GM12878 (cell line): ENCODE results near the gene RP9. TPM values are rescaled to one million over a fixed set of nuclear protein-coding genes. Genes with fewer than 3 reads are reported as not detected.

Experiments
- ATAC-seq: fragments of 200-7000 bp; cut with Tn5 transposase; 3 replicates; pipeline ENCODE4 v1.9.1; 2020; ENCODE audit warnings: mild to moderate bottlenecking, moderate library complexity
- BruUV-seq: library from RNA; stranded (reverse); fragments of 400-500 nt; replicated peaks from 2 replicates; lab custom pipeline; 2021; lab: Mats Ljungman, UMichigan
- CTCF ChIA-PET: fragments of 300-600 bp; sonication (Branson Sonifier 250); formaldehyde crosslinking; extraction: SDS; loops from one replicate; lab custom pipeline; 2021; ENCODE audit warnings: inconsistent platforms; lab: Yijun Ruan, JAX
- POLR2A ChIA-PET: fragments of 350-600 bp; formaldehyde crosslinking; extraction: SDS; loops from one replicate; lab custom pipeline; 2021; ENCODE audit warnings: inconsistent platforms; lab: Charles Lee
- RAD21 ChIA-PET: fragments of 300-600 bp; sonication (Branson Sonifier 250); formaldehyde crosslinking; loops from one replicate; lab custom pipeline; 2023; ENCODE audit warnings: antibody characterized with exemption; ENCODE audit not compliant: unreplicated experiment; lab: Charles Lee
- SMC1A ChIA-PET: fragments of 300-600 bp; sonication (Branson Sonifier 250); formaldehyde crosslinking; loops from one replicate; lab custom pipeline; 2023; ENCODE audit not compliant: unreplicated experiment, uncharacterized antibody; lab: Charles Lee
- DNase-seq: peaks from one replicate; pipeline ENCODE4 v3.0.0-alpha.2; 2011; ENCODE audit warnings: low read depth, low spot score
- FAIRE-seq: peaks from 3 replicates; lab custom pipeline; 2011; peaks lifted over from hg19 to GRCh38; lab: Jason Lieb, UNC
- H2AFZ ChIP-seq: 2 replicates; pipeline ENCODE4 v1.6.0; 2011; ENCODE audit warnings: low read depth, low read length, control low read depth; ENCODE audit not compliant: control insufficient read depth
- H3K27ac ChIP-seq: 2 replicates; pipeline ENCODE4 v1.5.1; 2011; ENCODE audit warnings: control low read depth; ENCODE audit not compliant: control insufficient read depth, insufficient read depth
- H3K27me3 ChIP-seq, 2 experiments: replicated peaks in 1 of 2; 2 replicates each; pipeline versions ENCODE4 v1.6.0 to v1.6.1; 2011; ENCODE audit warnings: low read length in 1 of 2; ENCODE audit not compliant: control insufficient read depth in 2 of 2, insufficient read depth in 2 of 2
- H3K36me3 ChIP-seq, 2 experiments: 2 replicates each; pipeline ENCODE4 v1.5.1; 2011; ENCODE audit warnings: low read length in 1 of 2; ENCODE audit not compliant: control insufficient read depth in 2 of 2, insufficient read depth in 2 of 2
- H3K4me1 ChIP-seq: 2 replicates; pipeline ENCODE4 v1.6.1; 2011; ENCODE audit warnings: mild to moderate bottlenecking, low read length, moderate library complexity, mixed read lengths; ENCODE audit not compliant: control insufficient read depth, insufficient read depth
- H3K4me2 ChIP-seq: 2 replicates; pipeline ENCODE4 v1.6.0; 2011; ENCODE audit warnings: control low read depth; ENCODE audit not compliant: control insufficient read depth, insufficient read depth
- H3K4me3 ChIP-seq: fragments of 200-600 bp; sonication (generic); 2 replicates; pipeline ENCODE4 v1.5.1; 2016
- H3K79me2 ChIP-seq: 2 replicates; pipeline ENCODE4 v1.6.0; 2011; ENCODE audit warnings: low read length; ENCODE audit not compliant: control insufficient read depth, insufficient read depth
- H3K9ac ChIP-seq: 2 replicates; pipeline ENCODE4 v1.8.0; 2011; ENCODE audit warnings: low read length, control low read depth, mixed read lengths; ENCODE audit not compliant: control insufficient read depth, insufficient read depth
- H3K9me3 ChIP-seq: replicated peaks from 3 replicates; pipeline ENCODE4 v1.5.1; 2011; ENCODE audit warnings: mild to moderate bottlenecking, low read length; ENCODE audit not compliant: control insufficient read depth, insufficient read depth
- H4K20me1 ChIP-seq: 2 replicates; pipeline ENCODE4 v1.6.0; 2011; ENCODE audit not compliant: control insufficient read depth, insufficient read depth
- ATF7 ChIP-seq: fragments of 450-650 bp; IDR thresholded peaks from 2 replicates; pipeline ENCODE4 v1.6.1; 2016; ENCODE audit warnings: low read depth, mild to moderate bottlenecking
- CBFB ChIP-seq: IDR thresholded peaks from 2 replicates; pipeline ENCODE4 v1.6.1; 2016; ENCODE audit warnings: antibody characterized with exemption, low read depth
- EP300 ChIP-seq, 2 experiments: fragments of 150-350 bp in 1 of 2; IDR thresholded peaks; 2 replicates each; pipeline ENCODE4 v1.6.1; 2011 to 2012; ENCODE audit warnings: low read depth in 2 of 2, low read length in 2 of 2, borderline replicate concordance in 1 of 2, improper control_type of control experiment in 1 of 2, inconsistent platforms in 1 of 2; ENCODE audit not compliant: control insufficient read depth in 1 of 2
- FOXM1 ChIP-seq: IDR thresholded peaks from 2 replicates; pipeline ENCODE4 v1.6.1; 2012; ENCODE audit warnings: low read depth, mild to moderate bottlenecking, inconsistent platforms, low read length, moderate library complexity
- HDAC6 ChIP-seq: fragments of 200-600 bp; sonication (generic); IDR thresholded peaks from one replicate; pipeline ENCODE4 v1.8.0; 2017; ENCODE audit warnings: antibody characterized with exemption; ENCODE audit not compliant: unreplicated experiment
- HSF1 ChIP-seq: fragments of 150-350 bp; IDR thresholded peaks from 2 replicates; pipeline ENCODE4 v1.6.1; 2014; ENCODE audit warnings: mild to moderate bottlenecking, low read depth, low read length
- JUND ChIP-seq: IDR thresholded peaks from 2 replicates; pipeline ENCODE4 v1.6.1; 2012; ENCODE audit warnings: low read depth, mild to moderate bottlenecking, low read length, improper control_type of control experiment, moderate library complexity
- MXI1 ChIP-seq: fragments of 150-350 bp; IDR thresholded peaks from 2 replicates; pipeline ENCODE4 v1.6.1; 2011; ENCODE audit warnings: low read depth, mild to moderate bottlenecking, inconsistent platforms, low read length, improper control_type of control experiment
- PML ChIP-seq: IDR thresholded peaks from 2 replicates; pipeline ENCODE4 v1.6.1; 2012; ENCODE audit warnings: low read length, inconsistent platforms
- RUNX3 ChIP-seq: IDR thresholded peaks from 2 replicates; pipeline ENCODE4 v1.6.1; 2012; ENCODE audit warnings: low read length, inconsistent platforms
- SIX5 ChIP-seq: IDR thresholded peaks from 2 replicates; pipeline ENCODE4 v1.6.1; 2011; ENCODE audit warnings: mild to moderate bottlenecking, low read depth, low read length, moderate library complexity; ENCODE audit not compliant: severe bottlenecking
- SKIL ChIP-seq: fragments of 450-650 bp; IDR thresholded peaks from 2 replicates; pipeline ENCODE4 v1.6.1; 2017; ENCODE audit warnings: mild to moderate bottlenecking, low read depth, inconsistent platforms; ENCODE audit not compliant: poor library complexity, severe bottlenecking
- WGBS: methylation state at CpG from one replicate; pipeline ENCODE4 v1.1.6; 2016; ENCODE audit warnings: low lambda C conversion rate; ENCODE audit not compliant: insufficient replicate concordance, insufficient coverage; ENCODE audit errors: missing lambda C conversion rate; 5-methylcytosine and 5-hydroxymethylcytosine counted together
- in situ Hi-C: fragments of 300-500 bp; cut with MboI; formaldehyde crosslinking; loops from 9 replicates; pipeline ENCODE4 v1.14.3; 2018; ENCODE audit warnings: mixed read lengths
- intact Hi-C: fragments of 100-400 bp; cut with micrococcal nuclease; formaldehyde crosslinking; loops from one replicate; pipeline ENCODE4 v1.14.2; 2022; ENCODE audit not compliant: unreplicated experiment
- polyA plus RNA-seq, 11 experiments: library from polyadenylated mRNA; depleted of rRNA in 4 of 11; unstranded in 6 of 11; stranded (reverse) in 5 of 11; fragments of >200 nt; fragmentation: Nextera tagmentation in 4 of 11; fragmentation: Illumina TruSeq in 1 of 11; extraction: Ambion mirVana in 4 of 11; extraction: Trizol in 1 of 11; gene quantifications; 1 replicate in 1 of 11; 2 replicates in 10 of 11; pipeline versions ENCODE4 v1.2.1 to v1.2.3, GENCODE V29; 2011 to 2016; ENCODE audit warnings: inconsistent platforms in 2 of 11, missing spikeins in 2 of 11, low read depth in 1 of 11
- total RNA-seq, 4 experiments: library from RNA; depleted of rRNA in 3 of 4; stranded (reverse); fragments of >200 nt in 3 of 4; fragmentation: Illumina TruSeq in 1 of 4; extraction: Trizol in 1 of 4; gene quantifications; 2 replicates each; pipeline versions ENCODE4 v1.2.1 to v1.2.3, GENCODE V29; 2013 to 2021
- TF ChIP-seq, protein P1 (sequence below): IDR thresholded peaks from 2 replicates; pipeline ENCODE4 v1.6.1; 2011; ENCODE audit warnings: mild to moderate bottlenecking, low read depth, low read length, moderate library complexity; ENCODE audit not compliant: insufficient replicate concordance
- TF ChIP-seq, protein P2 (sequence below): fragments of 450-650 bp; formaldehyde crosslinking; IDR thresholded peaks from 2 replicates; pipeline ENCODE4 v1.5.0; 2022; ENCODE audit warnings: mild to moderate bottlenecking, missing genetic modification characterization
- TF ChIP-seq, protein P3 (sequence below): IDR thresholded peaks from 2 replicates; pipeline ENCODE4 v1.6.1; 2012; ENCODE audit warnings: low read depth, low read length, improper control_type of control experiment

RP9 gene
- total and polyA plus RNA-seq, 10 of the 15 experiments (the other 5 are each of a cell fraction or from before 2014, with no cell fraction given): 7.6 to 25.3 (median 16.9) TPM

DNA sequence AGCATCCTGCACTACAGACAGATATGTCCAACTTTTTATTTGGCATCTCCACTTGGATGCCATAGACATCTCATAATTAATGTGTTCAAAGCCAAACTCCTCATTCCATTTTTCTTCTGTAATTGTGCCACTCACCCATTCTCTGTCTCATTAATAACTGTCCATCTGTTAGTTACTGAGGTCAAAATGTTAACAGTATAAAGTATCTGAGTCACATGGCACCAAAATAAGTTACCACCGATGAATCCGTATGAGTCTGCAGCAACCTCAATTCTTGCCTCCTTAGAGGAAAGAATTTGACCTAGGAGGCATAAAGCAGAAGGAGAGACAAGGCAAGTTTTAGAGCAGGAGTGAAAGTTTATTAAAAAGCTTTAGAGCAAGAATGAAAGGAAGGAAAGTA is 30.1 kb downstream of the RP9 start:
- Histone ChIP-seq H4K20me1 (no peaks in the 10 kb centered on the region), H3K4me1 (no peaks in the 10 kb centered on the region), H3K9ac (no peak overlapping the region), H3K79me2 (no peaks in the 10 kb centered on the region), H3K27ac (no peak overlapping the region), H3K4me2 (no peak overlapping the region), H3K36me3 (no peaks in the 10 kb centered on the region), H3K27me3 (peaks cover 0 to 2% of the 10 kb centered on the region in 2 experiments; a peak in 2 of 4 replicates), H3K9me3 (no peaks in the 10 kb centered on the region), H2AFZ (no peak overlapping the region), H3K4me3 (no peak overlapping the region)
- ChIA-PET RAD21 (no interaction called here), SMC1A (no interaction called here), POLR2A (no interaction called here), CTCF (interaction anchor here (0.9 to 2.4 kb wide), 2 partner anchors 15 to 232 kb away, joined by 3 to 12 read pairs; no protein-coding TSS in a partner anchor)
- DNase-seq: no peak
- in situ Hi-C loops: no loop called here
- 72% methylated on average over 2 of the region's 2 CpGs for WGBS
- FAIRE-seq: no peak
- BruUV-seq: no TSS peak
- intact Hi-C loops: no loop called here
- ATAC-seq: no peak
- TF ChIP-seq MXI1 (no peak), SIX5 (no peak), ATF7 (no peak), HSF1 (no peak), PML (no peak), SKIL (no peak), JUND (no peak), CBFB (no peak), HDAC6 (no peak), FOXM1 (no peak), RUNX3 (no peak), EP300 (IDR thresholded peaks at IDR 0.05; ENCODE audit: borderline replicate concordance in 1 of 2, control insufficient read depth in 1 of 2, low read depth in 2 of 2, low read length in 2 of 2) (no peak)
- TF ChIP-seq, protein P1, sequence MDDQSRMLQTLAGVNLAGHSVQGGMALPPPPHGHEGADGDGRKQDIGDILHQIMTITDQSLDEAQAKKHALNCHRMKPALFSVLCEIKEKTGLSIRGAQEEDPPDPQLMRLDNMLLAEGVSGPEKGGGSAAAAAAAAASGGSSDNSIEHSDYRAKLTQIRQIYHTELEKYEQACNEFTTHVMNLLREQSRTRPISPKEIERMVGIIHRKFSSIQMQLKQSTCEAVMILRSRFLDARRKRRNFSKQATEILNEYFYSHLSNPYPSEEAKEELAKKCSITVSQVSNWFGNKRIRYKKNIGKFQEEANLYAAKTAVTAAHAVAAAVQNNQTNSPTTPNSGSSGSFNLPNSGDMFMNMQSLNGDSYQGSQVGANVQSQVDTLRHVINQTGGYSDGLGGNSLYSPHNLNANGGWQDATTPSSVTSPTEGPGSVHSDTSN: no peak
- TF ChIP-seq, protein P2, sequence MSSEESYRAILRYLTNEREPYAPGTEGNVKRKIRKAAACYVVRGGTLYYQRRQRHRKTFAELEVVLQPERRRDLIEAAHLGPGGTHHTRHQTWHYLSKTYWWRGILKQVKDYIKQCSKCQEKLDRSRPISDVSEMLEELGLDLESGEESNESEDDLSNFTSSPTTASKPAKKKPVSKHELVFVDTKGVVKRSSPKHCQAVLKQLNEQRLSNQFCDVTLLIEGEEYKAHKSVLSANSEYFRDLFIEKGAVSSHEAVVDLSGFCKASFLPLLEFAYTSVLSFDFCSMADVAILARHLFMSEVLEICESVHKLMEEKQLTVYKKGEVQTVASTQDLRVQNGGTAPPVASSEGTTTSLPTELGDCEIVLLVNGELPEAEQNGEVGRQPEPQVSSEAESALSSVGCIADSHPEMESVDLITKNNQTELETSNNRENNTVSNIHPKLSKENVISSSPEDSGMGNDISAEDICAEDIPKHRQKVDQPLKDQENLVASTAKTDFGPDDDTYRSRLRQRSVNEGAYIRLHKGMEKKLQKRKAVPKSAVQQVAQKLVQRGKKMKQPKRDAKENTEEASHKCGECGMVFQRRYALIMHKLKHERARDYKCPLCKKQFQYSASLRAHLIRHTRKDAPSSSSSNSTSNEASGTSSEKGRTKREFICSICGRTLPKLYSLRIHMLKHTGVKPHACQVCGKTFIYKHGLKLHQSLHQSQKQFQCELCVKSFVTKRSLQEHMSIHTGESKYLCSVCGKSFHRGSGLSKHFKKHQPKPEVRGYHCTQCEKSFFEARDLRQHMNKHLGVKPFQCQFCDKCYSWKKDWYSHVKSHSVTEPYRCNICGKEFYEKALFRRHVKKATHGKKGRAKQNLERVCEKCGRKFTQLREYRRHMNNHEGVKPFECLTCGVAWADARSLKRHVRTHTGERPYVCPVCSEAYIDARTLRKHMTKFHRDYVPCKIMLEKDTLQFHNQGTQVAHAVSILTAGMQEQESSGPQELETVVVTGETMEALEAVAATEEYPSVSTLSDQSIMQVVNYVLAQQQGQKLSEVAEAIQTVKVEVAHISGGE: no peak
- TF ChIP-seq, protein P3, sequence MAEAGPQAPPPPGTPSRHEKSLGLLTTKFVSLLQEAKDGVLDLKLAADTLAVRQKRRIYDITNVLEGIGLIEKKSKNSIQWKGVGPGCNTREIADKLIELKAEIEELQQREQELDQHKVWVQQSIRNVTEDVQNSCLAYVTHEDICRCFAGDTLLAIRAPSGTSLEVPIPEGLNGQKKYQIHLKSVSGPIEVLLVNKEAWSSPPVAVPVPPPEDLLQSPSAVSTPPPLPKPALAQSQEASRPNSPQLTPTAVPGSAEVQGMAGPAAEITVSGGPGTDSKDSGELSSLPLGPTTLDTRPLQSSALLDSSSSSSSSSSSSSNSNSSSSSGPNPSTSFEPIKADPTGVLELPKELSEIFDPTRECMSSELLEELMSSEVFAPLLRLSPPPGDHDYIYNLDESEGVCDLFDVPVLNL: no peak
